Transverse colon (tissue), 4 donors: Measurements from ENCODE around the gene AGK. TPM values are rescaled to one million over a fixed set of nuclear protein-coding genes. Genes with fewer than 3 reads are reported as not detected.

Experiments used
- DNase-seq: peaks from one replicate; pipeline ENCODE4 v3.0.0-alpha.2; 2019
- H3K27ac ChIP-seq, 4 donors: fragments of 200-600 bp; sonication (generic); 2 replicates each; pipeline ENCODE4 v1.5.1; 2016 to 2018; ENCODE audit warnings: inconsistent platforms in 4 of 4
- H3K27me3 ChIP-seq: fragments of 200-600 bp; sonication (generic); 2 replicates; pipeline ENCODE4 v1.5.1; 2017; ENCODE audit warnings: inconsistent platforms
- H3K36me3 ChIP-seq, 4 donors: fragments of 200-600 bp; sonication (generic); 2 replicates each; pipeline ENCODE4 v1.5.1; 2017 to 2019; ENCODE audit warnings: inconsistent platforms in 4 of 4
- H3K4me1 ChIP-seq, 4 donors: fragments of 200-600 bp; sonication (generic); 2 replicates each; pipeline ENCODE4 v1.5.1; 2017 to 2020; ENCODE audit warnings: inconsistent platforms in 4 of 4
- H3K4me3 ChIP-seq, 4 donors: fragments of 200-600 bp; sonication (generic); 1 replicate in 1 of 4; 2 replicates in 3 of 4; pipeline versions ENCODE4 v1.5.1 to v1.6.1; 2017 to 2019; ENCODE audit warnings: inconsistent platforms in 4 of 4
- H3K9me3 ChIP-seq, 2 donors: fragments of 200-600 bp; sonication (generic); 2 replicates each; pipeline ENCODE4 v1.5.1; 2017 to 2019; ENCODE audit warnings: inconsistent platforms in 2 of 2
- CTCF ChIP-seq, 5 experiments: fragments of 200-600 bp in 3 of 5; fragments of 450-650 bp in 2 of 5; sonication (generic) in 3 of 5; IDR thresholded peaks; 1 replicate in 2 of 5; 2 replicates in 3 of 5; pipeline ENCODE4 v1.5.1; 2016 to 2017; ENCODE audit warnings: antibody characterized with exemption in 5 of 5, inconsistent platforms in 3 of 5, mild to moderate bottlenecking in 2 of 5, moderate library complexity in 1 of 5
- EP300 ChIP-seq: sonication (generic); formaldehyde crosslinking; IDR thresholded peaks from one replicate; pipeline ENCODE4 v1.6.1; 2017; ENCODE audit warnings: antibody characterized with exemption, low read depth
- POLR2A ChIP-seq: fragments of 450-650 bp; IDR thresholded peaks from one replicate; pipeline ENCODE4 v1.6.1; 2016; ENCODE audit warnings: antibody characterized with exemption, mild to moderate bottlenecking, moderate library complexity
- POLR2AphosphoS5 ChIP-seq, 3 donors: sonication (generic); formaldehyde crosslinking; IDR thresholded peaks; one replicate each; pipeline ENCODE4 v1.6.1; 2016; ENCODE audit warnings: antibody characterized with exemption in 3 of 3
- WGBS, 2 donors: methylation state at CpG; one replicate each; pipeline ENCODE4 v1.1.5; 2018; ENCODE audit warnings: low coverage in 1 of 2; 5-methylcytosine and 5-hydroxymethylcytosine counted together
- in situ Hi-C, 4 donors: fragments of 200-750 bp; cut with MboI; loops; one replicate each; pipeline versions ENCODE4 v1.15.0 to v1.15.1; 2017; ENCODE audit warnings: low sequenced_read_pairs in 3 of 4, low pct_ligation_motif_present in 1 of 4, low pct_unique_long_range_greater_than_20kb in 1 of 4
- intact Hi-C: fragments of 100-400 bp; cut with DNase I; formaldehyde crosslinking; loops from one replicate; pipeline ENCODE4 v1.15.1; 2023; ENCODE audit warnings: low total_unique reads
- total RNA-seq, 4 donors: library from RNA; depleted of rRNA; stranded (reverse); fragments of >200 nt; gene quantifications; one replicate each; pipeline ENCODE4 v1.1.0, GENCODE V29; 2016

The AGK gene
- total RNA-seq, 4 donors from 2014 or later: 5.4 to 22.8 (median 19.1) TPM

GRCh38 chr7:141512597-141512996 is 38.6 kb upstream of the AGK start:
- in situ Hi-C loops (no loop called here), intact Hi-C loops (no loop called here)
- WGBS, 2 donors: 74 to 100% methylated on average over 2 of the region's 2 CpGs
- Histone ChIP-seq H3K27ac (no peak overlapping the region), H3K4me3 (no peak overlapping the region), H3K4me1 (peaks cover 0 to 12% (median 10%) of the 10 kb centered on the region in 4 donors), H3K9me3 (no peaks in the 10 kb centered on the region), H3K27me3 (peaks cover 55% of the 10 kb centered on the region), H3K36me3 (no peaks in the 10 kb centered on the region)
- TF ChIP-seq EP300: no peak
- TF ChIP-seq POLR2A: no peak
- no peak for TF ChIP-seq CTCF (IDR thresholded peaks at IDR 0.05)
- no peak for TF ChIP-seq POLR2AphosphoS5 (IDR thresholded peaks at IDR 0.05)
- DNase-seq: no peak

GRCh38 chr7:141513720-141514119 is 37.5 kb upstream of the AGK start:
- H3K9me3 ChIP-seq: no peaks in the 10 kb centered on the region
- no peaks in the 10 kb centered on the region for H3K36me3 ChIP-seq
- no peak overlapping the region for H3K27ac ChIP-seq
- intact Hi-C loops: no loop called here
- H3K27me3 ChIP-seq: peaks cover 53% of the 10 kb centered on the region
- TF ChIP-seq EP300 (no peak), POLR2AphosphoS5 (IDR thresholded peaks at IDR 0.05) (no peak), POLR2A (no peak), CTCF (IDR thresholded peaks at IDR 0.05) (no peak)
- no peak for DNase-seq
- H3K4me1 ChIP-seq: peaks cover 0 to 12% (median 10%) of the 10 kb centered on the region in 4 donors
- in situ Hi-C loops: no loop called here
- H3K4me3 ChIP-seq: no peak overlapping the region
- WGBS, 2 donors: 80 to 82% methylated on average over 1 of the region's 1 CpG

GRCh38 chr7:141515941-141516340 is 35.3 kb upstream of the AGK start:
- no peak for DNase-seq
- Histone ChIP-seq H3K27me3 (peaks cover 38% of the 10 kb centered on the region), H3K27ac (no peak overlapping the region), H3K36me3 (no peaks in the 10 kb centered on the region), H3K4me3 (no peak overlapping the region), H3K9me3 (no peaks in the 10 kb centered on the region), H3K4me1 (peaks cover 0 to 12% (median 10%) of the 10 kb centered on the region in 4 donors)
- TF ChIP-seq POLR2A (no peak), POLR2AphosphoS5 (IDR thresholded peaks at IDR 0.05) (no peak), EP300 (no peak), CTCF (IDR thresholded peaks at IDR 0.05) (no peak)
- 60 to 79% methylated on average over 1 to 4 of the region's 4 CpGs for WGBS, 2 donors
- intact Hi-C loops: no loop called here
- in situ Hi-C loops: no loop called here

GRCh38 chr7:141519623-141520022 is 31.6 kb upstream of the AGK start:
- WGBS, 2 donors: 91 to 100% methylated on average over 1 to 4 of the region's 4 CpGs
- H3K4me3 ChIP-seq: no peak overlapping the region
- intact Hi-C loops: no loop called here
- H3K27me3 ChIP-seq: peaks cover 9% of the 10 kb centered on the region
- H3K27ac ChIP-seq: no peak overlapping the region
- no peak for DNase-seq
- H3K9me3 ChIP-seq: no peaks in the 10 kb centered on the region
- H3K36me3 ChIP-seq: no peaks in the 10 kb centered on the region
- no peaks in the 10 kb centered on the region for H3K4me1 ChIP-seq
- in situ Hi-C loops: no loop called here
- TF ChIP-seq CTCF (IDR thresholded peaks at IDR 0.05) (no peak), POLR2AphosphoS5 (IDR thresholded peaks at IDR 0.05) (no peak), EP300 (no peak), POLR2A (no peak)
